GM21825 (cell line): ENCODE measurements around the gene TMEM200B.
"Not testable (repeated sequence)": the region's sequence is repeated elsewhere in the genome, so short reads cannot be mapped to it uniquely, and the experiment has no call there.

Experiments
- ATAC-seq: cut with Tn5 transposase; IDR thresholded peaks from one replicate; pipeline ENCODE4 v1.9.1; 2021; ENCODE audit warnings: mild to moderate bottlenecking, moderate library complexity; ENCODE audit not compliant: unreplicated experiment

Gene TMEM200B

DNA sequence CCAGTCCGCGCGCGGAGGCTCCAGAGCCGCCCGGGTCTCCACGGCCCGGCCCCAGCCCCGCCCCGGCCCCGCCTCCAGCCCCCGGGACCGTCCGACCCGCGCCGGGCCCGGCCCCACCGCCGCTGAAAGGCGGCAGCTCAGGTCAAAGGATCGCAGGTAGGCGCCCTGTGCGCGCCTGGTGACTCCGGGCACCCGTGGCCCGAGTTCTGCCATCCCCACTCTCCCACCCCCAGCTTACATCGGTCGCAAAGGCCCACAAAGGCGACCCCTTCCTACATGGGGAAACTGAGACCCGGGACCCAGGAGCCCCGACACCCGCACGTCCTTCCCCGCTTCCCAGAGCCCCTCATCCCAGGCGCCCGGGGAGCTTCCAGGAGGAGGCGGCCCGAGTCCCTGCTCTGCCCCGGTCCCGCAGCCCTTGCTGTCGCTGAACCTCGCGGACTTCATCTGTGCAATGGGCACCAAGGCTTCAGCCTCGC lies at the start of gene TMEM200B:
TSS of gene TMEM200B (minus strand) at position 17 of the 479 bp plus-strand sequence. CDS start 2,075 bp downstream, outside the sequence.
- ATAC-seq, result no peak

GRCh38 chr1:29172415-29172939 lies 48.8 kb upstream of the TMEM200B start:
- ATAC-seq, result no peak

- no peak for ATAC-seq
Observed at GRCh38 chr1:29171521-29171920, 47.8 kb upstream of the TMEM200B start.

- no peak for ATAC-seq
Observed at GRCh38 chr1:29171089-29171488, 47.4 kb upstream of the TMEM200B start.

DNA sequence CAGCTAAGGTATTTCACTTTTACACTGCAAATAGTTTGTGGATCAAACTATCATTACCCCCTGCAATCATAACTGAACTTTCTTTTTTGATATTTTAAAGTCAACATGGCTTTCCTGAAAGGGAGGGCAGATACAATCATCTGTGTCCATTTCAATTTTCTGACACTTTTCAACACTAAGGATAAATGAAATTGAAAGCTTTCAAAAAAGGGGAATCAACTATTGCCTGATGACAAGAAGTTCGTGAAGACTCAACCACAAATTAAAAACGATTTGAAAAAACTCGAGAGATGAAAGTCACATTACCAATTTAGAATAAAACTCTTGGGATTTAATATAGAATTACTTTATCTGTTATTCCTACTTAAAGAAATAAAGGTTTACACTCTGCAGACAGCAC lies 46.3 kb upstream of the TMEM200B start:
- ATAC-seq, result no peak

- no peak for ATAC-seq
Observed at GRCh38 chr1:29167904-29168303, 44.2 kb upstream of the TMEM200B start.

DNA sequence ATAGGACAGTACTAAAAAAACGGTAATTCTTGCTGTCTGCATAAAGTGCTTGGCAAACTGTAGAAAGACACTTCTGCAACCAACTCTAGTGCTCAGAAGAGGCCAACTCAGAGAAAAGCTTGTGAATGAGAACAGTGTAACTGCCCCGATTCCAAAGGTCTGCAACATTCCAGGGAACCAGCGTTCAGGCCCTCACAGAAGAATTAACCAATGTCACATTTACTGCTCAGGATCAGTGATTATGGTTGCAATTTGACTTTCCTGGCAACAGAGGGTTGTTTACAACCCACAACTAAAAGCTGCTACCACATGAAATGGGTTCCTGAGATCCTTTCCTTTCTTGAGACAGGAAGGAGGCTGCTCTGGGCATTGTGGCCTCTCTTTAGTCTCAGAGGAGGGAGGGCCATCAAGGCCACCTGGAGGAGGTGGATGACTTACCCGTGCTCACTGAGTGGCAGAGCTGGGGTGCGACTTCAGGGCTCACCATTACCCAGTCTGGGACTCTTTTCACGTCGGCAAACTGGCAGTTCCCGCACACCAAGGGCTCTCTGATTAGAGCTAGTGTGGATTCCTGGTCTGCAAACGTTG lies 42.7 kb upstream of the TMEM200B start:
- ATAC-seq, result no peak

GRCh38 chr1:29164588-29164987 lies 40.9 kb upstream of the TMEM200B start:
- ATAC-seq, result no peak

DNA sequence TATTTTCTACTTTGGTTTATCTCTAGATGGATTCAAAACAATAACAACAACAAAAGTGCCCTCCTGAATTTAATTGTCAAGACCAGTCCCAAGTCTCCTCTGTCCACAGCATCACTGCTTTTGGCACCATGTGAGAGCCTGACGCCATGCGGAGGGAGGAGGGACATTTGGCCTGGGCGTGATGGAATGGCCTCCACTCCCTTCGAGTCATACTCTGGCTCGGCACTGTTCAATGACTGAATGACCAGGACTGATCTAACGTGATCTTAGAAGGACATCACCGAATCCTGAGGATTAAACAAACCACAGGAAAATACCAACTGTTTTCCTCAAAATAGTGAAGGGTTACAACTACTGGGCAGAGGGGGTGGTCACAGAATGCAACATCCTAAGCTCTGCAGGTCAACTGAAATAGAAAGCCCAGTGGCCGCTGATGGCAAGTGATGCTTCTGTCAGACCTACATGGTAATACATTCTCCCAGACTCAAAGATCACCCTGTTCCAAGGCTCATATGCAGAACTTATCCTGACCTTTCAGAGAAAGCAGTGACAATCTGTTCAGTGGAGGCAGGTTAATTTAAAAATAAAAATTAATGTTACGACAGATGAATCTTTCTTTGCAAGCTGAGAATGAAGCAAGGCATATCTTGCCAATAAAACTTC lies 38.9 kb upstream of the TMEM200B start:
- no peak for ATAC-seq

- ATAC-seq, result no peak
Observed at GRCh38 chr1:29162025-29162424, 38.3 kb upstream of the TMEM200B start.

GRCh38 chr1:29159773-29160172 lies 36.1 kb upstream of the TMEM200B start:
- ATAC-seq, result no peak

DNA sequence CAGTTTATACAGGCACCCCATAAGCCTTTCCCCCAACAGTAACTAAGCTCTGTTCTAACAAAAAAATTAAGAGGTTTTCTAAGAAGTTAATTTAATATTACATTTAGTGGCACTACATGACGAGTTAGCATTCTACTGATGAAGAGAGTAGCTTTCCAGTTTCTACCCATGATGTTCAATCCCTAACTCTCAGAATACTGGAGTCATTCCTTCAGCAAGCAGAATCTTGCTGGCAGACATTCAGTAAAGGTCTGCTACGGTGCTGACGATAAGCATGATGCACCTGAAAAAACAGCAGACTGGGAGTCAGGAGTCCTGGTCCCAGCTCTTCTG lies 33.5 kb upstream of the TMEM200B start:
- no peak for ATAC-seq

DNA sequence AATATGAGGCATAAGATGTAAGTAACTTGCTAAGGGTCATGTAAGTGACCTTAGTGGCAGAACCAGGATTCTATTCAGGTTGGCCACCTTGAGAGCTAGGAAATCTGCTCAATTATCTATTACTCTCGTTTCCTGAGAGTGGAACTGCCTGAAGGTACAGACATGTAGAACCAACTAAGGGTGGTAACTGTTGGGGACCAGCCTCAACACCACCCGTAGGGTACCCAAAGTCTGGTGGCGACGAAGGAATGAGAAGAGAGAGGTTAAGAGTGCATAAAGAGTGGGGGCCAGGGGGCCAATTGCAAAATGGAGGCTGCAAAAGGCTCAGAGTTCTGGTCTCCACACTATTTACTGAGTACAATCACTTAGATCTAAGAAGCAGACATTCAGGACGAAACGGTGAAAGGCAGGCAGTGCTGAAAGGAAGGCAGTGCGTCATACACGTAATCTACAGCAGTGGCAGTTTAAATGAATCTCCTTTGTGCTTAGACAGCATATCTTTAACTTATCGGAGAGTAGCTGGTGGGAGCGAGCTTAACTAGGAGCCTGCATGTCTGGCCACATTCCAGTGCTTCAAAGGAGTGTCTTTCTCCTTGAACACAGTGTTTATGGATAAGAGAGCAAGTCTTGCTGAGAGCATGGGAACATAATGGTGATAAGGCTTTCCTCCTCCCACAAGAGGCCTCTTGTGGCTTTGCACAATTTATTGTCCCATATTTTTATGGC lies 33.0 kb upstream of the TMEM200B start:
- ATAC-seq, result no peak

DNA sequence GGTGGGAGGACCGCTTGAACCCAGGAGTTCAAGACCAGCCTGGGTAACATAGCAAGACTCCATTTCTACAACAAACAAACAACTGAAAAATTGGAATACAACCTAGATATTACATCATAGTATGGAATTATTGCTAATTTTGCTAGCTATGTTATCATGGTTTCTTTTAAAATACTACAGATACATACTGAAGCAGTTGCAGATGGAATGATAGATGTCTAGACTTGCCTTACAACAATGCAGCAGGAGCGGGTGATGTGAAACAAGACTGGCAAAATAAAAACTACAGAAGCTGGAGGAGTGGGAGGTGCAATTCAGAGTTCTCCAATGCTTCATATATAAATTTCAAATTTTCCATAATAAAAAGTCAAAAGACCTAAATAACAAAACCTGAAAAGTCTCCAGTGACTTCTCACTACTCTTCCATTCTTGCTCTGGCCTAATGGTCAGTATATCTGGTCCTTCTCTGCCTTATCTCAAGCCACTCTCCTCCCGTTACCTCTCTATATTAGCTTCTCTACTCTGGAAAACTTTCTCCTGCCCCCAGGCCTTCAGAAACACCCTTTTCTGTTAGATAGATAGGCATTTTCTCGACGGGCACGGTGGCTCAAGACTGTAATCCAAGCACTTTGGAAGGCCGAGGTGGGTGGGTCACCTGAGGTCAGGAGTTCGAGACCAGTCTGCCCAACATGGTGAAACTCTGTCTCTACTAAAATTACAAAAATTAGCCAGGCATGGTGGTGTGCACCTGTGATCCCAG lies 28.5 kb upstream of the TMEM200B start:
- no peak for ATAC-seq

GRCh38 chr1:29150346-29150745 lies 26.6 kb upstream of the TMEM200B start:
- ATAC-seq, result not testable (repeated sequence)

DNA sequence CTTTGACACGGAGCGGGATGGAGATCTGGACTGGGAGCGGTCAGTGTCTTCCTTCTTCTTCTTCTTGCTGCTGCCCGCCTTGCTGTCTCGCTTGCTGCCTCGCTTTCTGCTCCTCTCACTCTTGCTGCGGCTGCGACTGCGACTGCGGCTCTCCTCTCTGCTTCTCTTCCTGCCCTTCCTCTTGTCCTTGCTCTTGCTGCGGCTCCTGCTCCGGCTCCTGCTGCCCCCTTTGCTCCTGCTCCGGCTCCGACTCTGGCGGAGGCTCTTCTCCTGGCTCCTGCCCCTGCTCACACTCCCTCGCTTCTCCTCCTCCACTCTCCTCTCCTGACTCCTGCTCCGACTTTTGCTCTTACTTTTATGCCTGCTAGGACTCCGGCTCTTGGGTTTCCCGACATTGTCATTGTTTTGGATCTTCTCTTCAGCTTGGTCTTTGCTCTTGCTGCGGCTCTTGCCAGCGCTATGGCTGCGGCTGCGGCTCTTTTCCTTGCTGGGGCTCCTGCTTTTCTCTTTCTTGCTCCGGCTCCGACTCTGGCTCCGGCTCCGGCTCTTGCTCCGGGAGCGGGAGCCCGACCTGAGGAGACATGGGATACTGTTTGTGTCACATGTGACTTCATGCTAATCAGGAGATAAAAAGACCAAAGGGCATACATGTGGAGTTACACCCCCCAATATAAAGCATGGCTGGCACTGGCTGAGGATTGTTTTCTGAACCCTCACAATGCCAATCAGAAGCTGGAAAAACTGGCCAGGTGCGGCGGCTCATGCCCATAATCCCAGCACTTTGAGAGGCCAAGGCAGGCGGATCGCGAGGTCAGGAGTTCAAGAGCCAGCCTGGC lies 25.2 kb upstream of the TMEM200B start:
- ATAC-seq, result no peak

DNA sequence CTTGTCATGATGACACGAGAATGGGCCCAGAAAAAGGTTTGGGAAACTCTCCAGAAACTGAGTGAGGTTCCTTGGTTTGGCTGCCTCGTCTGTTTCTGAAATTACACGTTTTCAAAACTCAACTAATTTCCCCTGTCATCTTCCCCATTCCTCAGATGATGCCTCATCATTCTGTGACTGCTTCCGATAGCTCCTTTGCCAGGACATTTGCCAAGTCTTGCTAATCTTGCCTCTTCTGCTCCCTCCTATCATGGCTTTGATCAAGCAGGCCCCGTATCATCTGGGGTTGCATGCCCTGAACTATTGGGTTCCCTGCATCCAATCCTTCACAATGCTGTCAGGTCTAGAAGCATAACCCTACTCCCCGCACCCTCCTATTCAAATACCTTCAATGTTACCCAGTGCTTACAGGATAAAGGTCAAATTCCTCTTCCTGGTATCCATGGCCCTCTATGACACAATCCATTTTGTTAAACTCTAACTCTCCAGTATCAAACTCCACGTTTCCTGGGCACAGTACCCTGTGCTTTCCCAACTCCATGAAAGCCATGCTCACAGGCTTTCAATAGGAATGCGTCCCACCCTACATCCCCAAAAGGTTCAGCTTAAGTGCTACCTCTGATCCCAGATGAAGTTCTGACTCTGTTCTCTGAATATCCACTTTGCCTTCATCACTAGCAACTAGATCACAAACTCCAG lies 22.2 kb upstream of the TMEM200B start:
- no peak for ATAC-seq

DNA sequence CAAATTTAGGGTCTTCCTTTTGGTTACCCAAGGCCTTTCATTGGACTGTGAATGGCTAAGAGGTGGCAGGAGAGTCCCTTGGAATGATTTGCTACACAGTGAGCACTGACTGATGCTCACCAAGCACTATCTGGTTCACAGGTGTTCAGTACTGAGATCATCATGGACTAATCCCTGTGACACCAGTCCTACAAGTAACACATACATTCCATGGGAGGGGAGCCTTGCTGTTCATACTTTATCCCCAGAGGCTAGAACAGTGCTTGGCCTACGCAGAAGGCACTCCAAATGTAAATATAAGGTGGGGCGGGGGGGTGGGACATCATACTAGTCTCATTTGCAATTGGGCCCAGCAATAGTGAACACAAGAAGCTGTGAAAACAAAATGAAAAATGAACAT lies 20.5 kb upstream of the TMEM200B start:
- ATAC-seq, result no peak

DNA sequence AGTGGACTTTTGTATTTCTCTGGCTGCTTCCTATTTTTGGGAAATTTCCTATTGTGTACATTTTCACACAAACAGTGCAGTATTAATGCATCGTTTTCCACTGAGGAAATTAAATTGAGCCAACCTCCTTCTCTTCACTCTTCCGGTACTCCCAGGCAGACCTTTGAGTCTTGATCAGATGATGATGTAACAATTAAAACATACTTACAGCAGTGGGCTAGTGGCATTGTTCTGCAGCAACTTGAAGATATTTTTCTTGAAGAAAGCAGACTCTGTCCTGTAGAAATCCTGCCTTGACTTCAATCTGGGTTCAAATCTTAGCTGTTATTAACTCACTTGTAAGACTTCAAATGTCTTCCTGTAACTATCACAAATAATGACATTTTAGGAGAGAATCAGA lies 19.0 kb upstream of the TMEM200B start:
- ATAC-seq, result no peak
